ENCODE results near the gene ZCCHC7. TPM values are rescaled to one million over a fixed set of nuclear protein-coding genes. Genes with fewer than 3 reads are reported as not detected.

The ZCCHC7 gene
- total RNA-seq, 1 donor from 2014 or later, result 34.2 TPM

- no peak for DNase-seq (ENCODE audit: low spot score)
- intact Hi-C loops (cut with DNase I), result no loop called here
- peak; percentile 32 for ATAC-seq
Measured at GRCh38 chr9:37405350-37405749, 285.0 kb downstream of the ZCCHC7 start.

- DNase-seq (ENCODE audit: low spot score), result no peak
- ATAC-seq, result no peak
- intact Hi-C loops (cut with DNase I), result no loop called here
Measured at GRCh38 chr9:37405764-37406380, 285.5 kb downstream of the ZCCHC7 start.

GRCh38 chr9:37406603-37407401 is 286.4 kb downstream of the ZCCHC7 start:
- intact Hi-C loops (cut with DNase I), result no loop called here
- ATAC-seq (no peak), DNase-seq (ENCODE audit: low spot score) (no peak)

- intact Hi-C loops (cut with DNase I), result no loop called here
- no peak for DNase-seq (ENCODE audit: low spot score)
- ATAC-seq, result no peak
Measured at GRCh38 chr9:37407468-37407867, 287.1 kb downstream of the ZCCHC7 start.

Other genes starting within 250 kb of the ZCCHC7 start
- gene PAX5, start 86.3 kb upstream of the ZCCHC7 start, total RNA-seq, result 1.2 TPM

Data from sciatic nerve (tissue), 2 donors.